NT2/D1 (cell line): Measurements from ENCODE around the gene KIF1B.

Experiments used
- SUZ12 ChIP-seq: IDR thresholded peaks from 2 replicates; pipeline ENCODE4 v1.6.1; 2011; ENCODE audit not compliant: insufficient read length, insufficient read depth; ENCODE audit errors: extremely low read depth
- ZNF274 ChIP-seq: IDR thresholded peaks from 2 replicates; pipeline ENCODE4 v1.6.1; 2011; ENCODE audit warnings: mild to moderate bottlenecking, low read depth, low read length

DNA sequence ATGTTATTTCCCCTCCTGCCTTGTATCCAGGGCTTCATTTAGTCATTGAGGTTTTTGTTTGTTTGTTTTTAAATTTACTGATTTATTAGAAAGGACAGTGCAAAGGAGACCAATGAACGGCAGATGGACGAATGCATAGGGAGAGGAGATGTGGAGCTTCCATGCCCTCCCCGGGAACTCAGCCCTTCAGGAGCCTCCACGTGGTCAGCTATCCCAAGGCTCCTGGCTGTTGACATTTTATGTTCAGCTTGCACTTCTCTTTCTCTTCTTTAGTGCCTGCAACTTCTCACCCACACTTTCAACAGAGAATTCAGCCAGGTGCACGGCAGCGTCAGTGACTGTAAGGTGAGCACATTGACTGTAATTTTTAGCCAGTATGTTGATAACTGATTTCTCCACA, 157.8 kb downstream of the KIF1B start:
- TF ChIP-seq ZNF274 (no peak), SUZ12 (no peak)
